Astrocyte (in vitro differentiated cells and primary cell): ENCODE measurements around the gene VWA5B1. TPM values are rescaled to one million over a fixed set of nuclear protein-coding genes. Genes with fewer than 3 reads are reported as not detected.
A peak's percentile ranks its signal among the peaks of the same experiment; 100 is the strongest.

Source experiments
- DNase-seq: peaks from one replicate; pipeline ENCODE4 v3.0.0-alpha.2; 2010; ENCODE audit warnings: low read depth
- FAIRE-seq: peaks from 2 replicates; lab custom pipeline; 2011; peaks lifted over from hg19 to GRCh38; lab: Jason Lieb, UNC
- H2AFZ ChIP-seq: 2 replicates; pipeline ENCODE4 v1.6.0; 2012; ENCODE audit warnings: low read depth, low read length, inconsistent platforms
- H3K27ac ChIP-seq: 2 replicates; pipeline ENCODE4 v1.5.1; 2011; ENCODE audit warnings: low read depth, low read length, inconsistent platforms
- H3K27me3 ChIP-seq: 2 replicates; pipeline ENCODE4 v1.6.0; 2011; ENCODE audit warnings: low read length, inconsistent platforms; ENCODE audit not compliant: insufficient read depth
- H3K36me3 ChIP-seq: 2 replicates; pipeline ENCODE4 v1.5.1; 2011; ENCODE audit warnings: low read length, inconsistent platforms; ENCODE audit not compliant: insufficient read depth
- H3K4me1 ChIP-seq: 2 replicates; pipeline ENCODE4 v1.5.1; 2011; ENCODE audit warnings: low read length, inconsistent platforms; ENCODE audit not compliant: insufficient read depth
- H3K4me2 ChIP-seq: 2 replicates; pipeline ENCODE4 v1.6.0; 2012; ENCODE audit warnings: low read length, inconsistent platforms
- H3K4me3 ChIP-seq: 2 replicates; pipeline ENCODE4 v1.5.1; 2011; ENCODE audit warnings: low read depth, mild to moderate bottlenecking, low read length, inconsistent platforms; ENCODE audit not compliant: insufficient read depth
- H3K79me2 ChIP-seq: 2 replicates; pipeline ENCODE4 v1.6.0; 2012; ENCODE audit warnings: mild to moderate bottlenecking, low read length, inconsistent platforms; ENCODE audit not compliant: insufficient read depth
- H3K9ac ChIP-seq: 2 replicates; pipeline ENCODE4 v1.6.0; 2012; ENCODE audit warnings: mild to moderate bottlenecking, low read length, inconsistent platforms
- H3K9me3 ChIP-seq: 2 replicates; pipeline ENCODE4 v1.5.1; 2012; ENCODE audit warnings: low read depth, mild to moderate bottlenecking, low read length, inconsistent platforms; ENCODE audit not compliant: insufficient read depth
- H4K20me1 ChIP-seq: 2 replicates; pipeline ENCODE4 v1.6.0; 2012; ENCODE audit warnings: low read length, inconsistent platforms; ENCODE audit not compliant: insufficient read depth
- H3K27ac Mint-ChIP-seq: one replicate; pipeline ENCODE4 v1.8.0; 2021; ENCODE audit warnings: mild to moderate bottlenecking, mixed read lengths; ENCODE audit not compliant: unreplicated experiment
- H3K27me3 Mint-ChIP-seq: one replicate; pipeline ENCODE4 v1.8.0; 2021; ENCODE audit warnings: low read depth, mixed read lengths; ENCODE audit not compliant: unreplicated experiment
- H3K36me3 Mint-ChIP-seq: one replicate; pipeline ENCODE4 v1.8.0; 2021; ENCODE audit warnings: low read depth, mixed read lengths; ENCODE audit not compliant: unreplicated experiment
- H3K4me1 Mint-ChIP-seq: one replicate; pipeline ENCODE4 v1.8.0; 2021; ENCODE audit warnings: low read depth, mixed read lengths; ENCODE audit not compliant: unreplicated experiment
- H3K4me3 Mint-ChIP-seq: one replicate; pipeline ENCODE4 v1.8.0; 2021; ENCODE audit warnings: mild to moderate bottlenecking, moderate library complexity, mixed read lengths; ENCODE audit not compliant: unreplicated experiment
- H3K9me3 Mint-ChIP-seq: one replicate; pipeline ENCODE4 v1.8.0; 2021; ENCODE audit warnings: mild to moderate bottlenecking, mixed read lengths; ENCODE audit not compliant: unreplicated experiment
- EZH2 ChIP-seq: IDR thresholded peaks from 2 replicates; pipeline ENCODE4 v1.6.1; 2012; ENCODE audit warnings: mild to moderate bottlenecking, low read length, inconsistent platforms; ENCODE audit not compliant: insufficient read depth
- total RNA-seq: library from RNA; stranded (reverse); gene quantifications from 2 replicates; pipeline ENCODE4 v1.2.1, GENCODE V29; 2021
- TF ChIP-seq, protein P1 (sequence below): IDR thresholded peaks from 2 replicates; pipeline ENCODE4 v1.5.1; 2011; ENCODE audit warnings: low read depth, mild to moderate bottlenecking, inconsistent platforms, low read length, moderate library complexity; ENCODE audit not compliant: insufficient read depth

The VWA5B1 gene
- total RNA-seq, 1 donor from 2014 or later = not detected

DNA sequence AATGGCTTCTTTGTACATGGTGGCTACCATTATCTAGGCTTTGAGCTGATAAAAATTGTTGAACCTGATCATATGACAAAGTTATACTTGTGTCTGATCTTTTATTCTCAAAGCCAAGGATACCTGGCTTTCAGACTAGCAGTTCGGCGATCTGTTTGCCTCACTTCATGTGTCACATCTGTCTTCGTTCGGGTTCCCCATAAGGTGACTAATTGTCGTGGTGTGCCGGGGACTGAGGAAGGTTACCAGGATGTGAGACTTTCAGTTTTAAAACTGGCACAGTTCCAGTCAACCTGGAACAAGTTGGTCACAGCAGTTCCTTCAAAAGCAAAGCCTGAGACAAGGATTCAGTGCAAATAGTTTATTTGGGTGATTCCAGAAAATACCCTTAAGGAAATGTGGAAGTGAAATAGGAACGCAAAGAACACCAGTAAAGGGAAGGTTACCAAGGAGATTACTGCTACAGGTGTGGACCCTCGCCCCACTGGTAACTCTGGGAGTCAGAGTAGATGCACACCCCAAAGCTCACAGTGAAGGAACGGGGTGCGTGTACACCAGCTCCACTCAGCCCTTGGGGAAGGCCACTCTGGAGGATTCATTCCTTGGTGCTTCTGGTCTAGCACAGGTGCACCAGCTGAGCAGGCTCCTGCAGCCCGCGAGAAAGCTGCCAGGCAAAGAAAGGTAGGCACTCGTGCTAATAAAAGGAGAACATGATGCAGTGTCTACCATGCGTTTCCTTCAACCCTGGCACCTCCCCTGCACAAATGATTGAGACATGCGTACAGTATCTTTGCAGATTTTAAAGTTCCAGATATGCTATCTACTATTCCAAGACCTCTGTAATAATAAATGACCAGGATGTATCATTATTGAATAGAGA is 69.0 kb downstream of the VWA5B1 start:
- Mint-ChIP-seq H3K27me3 (peaks cover 67% of the 10 kb centered on the region), H3K4me1 (peaks cover 14% of the 10 kb centered on the region), H3K27ac (no peak overlapping the region), H3K36me3 (no peaks in the 10 kb centered on the region), H3K9me3 (no peaks in the 10 kb centered on the region), H3K4me3 (no peak overlapping the region)
- Histone ChIP-seq H3K27ac (no peak overlapping the region), H4K20me1 (no peaks in the 10 kb centered on the region), H3K9me3 (no peaks in the 10 kb centered on the region), H3K4me3 (no peak overlapping the region), H3K4me1 (peaks cover 12% of the 10 kb centered on the region), H3K4me2 (no peak overlapping the region), H2AFZ (no peak overlapping the region), H3K79me2 (no peaks in the 10 kb centered on the region), H3K36me3 (no peaks in the 10 kb centered on the region), H3K9ac (no peak overlapping the region), H3K27me3 (peaks cover 38% of the 10 kb centered on the region)
- TF ChIP-seq, protein P1, sequence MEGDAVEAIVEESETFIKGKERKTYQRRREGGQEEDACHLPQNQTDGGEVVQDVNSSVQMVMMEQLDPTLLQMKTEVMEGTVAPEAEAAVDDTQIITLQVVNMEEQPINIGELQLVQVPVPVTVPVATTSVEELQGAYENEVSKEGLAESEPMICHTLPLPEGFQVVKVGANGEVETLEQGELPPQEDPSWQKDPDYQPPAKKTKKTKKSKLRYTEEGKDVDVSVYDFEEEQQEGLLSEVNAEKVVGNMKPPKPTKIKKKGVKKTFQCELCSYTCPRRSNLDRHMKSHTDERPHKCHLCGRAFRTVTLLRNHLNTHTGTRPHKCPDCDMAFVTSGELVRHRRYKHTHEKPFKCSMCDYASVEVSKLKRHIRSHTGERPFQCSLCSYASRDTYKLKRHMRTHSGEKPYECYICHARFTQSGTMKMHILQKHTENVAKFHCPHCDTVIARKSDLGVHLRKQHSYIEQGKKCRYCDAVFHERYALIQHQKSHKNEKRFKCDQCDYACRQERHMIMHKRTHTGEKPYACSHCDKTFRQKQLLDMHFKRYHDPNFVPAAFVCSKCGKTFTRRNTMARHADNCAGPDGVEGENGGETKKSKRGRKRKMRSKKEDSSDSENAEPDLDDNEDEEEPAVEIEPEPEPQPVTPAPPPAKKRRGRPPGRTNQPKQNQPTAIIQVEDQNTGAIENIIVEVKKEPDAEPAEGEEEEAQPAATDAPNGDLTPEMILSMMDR = no peak
- TF ChIP-seq EZH2 = no peak
- DNase-seq (no peak), FAIRE-seq (no peak)

DNA sequence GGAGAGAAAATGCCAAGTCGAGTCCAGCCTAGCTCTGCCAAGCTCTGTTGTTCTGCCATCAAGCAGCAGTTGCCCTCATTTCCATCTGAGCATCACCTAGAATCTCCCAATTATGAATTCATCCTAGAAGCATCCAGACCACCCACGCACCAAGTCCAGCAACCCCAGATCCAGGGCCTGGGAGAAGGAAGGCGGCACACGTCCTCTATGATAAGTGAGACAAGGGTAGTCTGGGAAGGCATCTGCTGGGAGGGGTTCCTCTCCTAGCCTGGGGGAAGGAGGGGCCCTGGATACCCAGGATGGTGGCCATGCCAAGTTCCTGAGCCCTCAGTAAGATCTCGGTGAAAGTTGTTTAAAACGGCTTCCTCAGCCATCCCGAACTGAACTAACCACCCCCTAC is 70.7 kb downstream of the VWA5B1 start:
- Mint-ChIP-seq H3K9me3 (no peaks in the 10 kb centered on the region), H3K27me3 (peaks cover 74% of the 10 kb centered on the region), H3K27ac (peak overlapping the region; percentile 72), H3K4me3 (no peak overlapping the region), H3K36me3 (no peaks in the 10 kb centered on the region), H3K4me1 (peaks cover 11% of the 10 kb centered on the region)
- H3K27ac ChIP-seq = no peak overlapping the region
- no peaks in the 10 kb centered on the region for H3K9me3 ChIP-seq
- H2AFZ ChIP-seq = peak overlapping the region; percentile 26
- no peaks in the 10 kb centered on the region for H3K79me2 ChIP-seq
- H3K36me3 ChIP-seq = no peaks in the 10 kb centered on the region
- H3K9ac ChIP-seq = no peak overlapping the region
- H3K4me1 ChIP-seq = peaks cover 15% of the 10 kb centered on the region
- FAIRE-seq = no peak
- TF ChIP-seq, protein P1 = no peak
- TF ChIP-seq EZH2 = no peak
- peak; percentile 23 for DNase-seq
- H3K27me3 ChIP-seq = peaks cover 49% of the 10 kb centered on the region
- H3K4me2 ChIP-seq = peak overlapping the region; percentile 19
- no peaks in the 10 kb centered on the region for H4K20me1 ChIP-seq
- no peak overlapping the region for H3K4me3 ChIP-seq
